Globus pallidus (tissue), 1 donor: Measurements from ENCODE around the gene NFKBIZ.

Experiments
- DNase-seq: peaks from one replicate; pipeline ENCODE4 v3.0.0-alpha.2; 2015; ENCODE audit warnings: low spot score

Gene NFKBIZ, protein sequence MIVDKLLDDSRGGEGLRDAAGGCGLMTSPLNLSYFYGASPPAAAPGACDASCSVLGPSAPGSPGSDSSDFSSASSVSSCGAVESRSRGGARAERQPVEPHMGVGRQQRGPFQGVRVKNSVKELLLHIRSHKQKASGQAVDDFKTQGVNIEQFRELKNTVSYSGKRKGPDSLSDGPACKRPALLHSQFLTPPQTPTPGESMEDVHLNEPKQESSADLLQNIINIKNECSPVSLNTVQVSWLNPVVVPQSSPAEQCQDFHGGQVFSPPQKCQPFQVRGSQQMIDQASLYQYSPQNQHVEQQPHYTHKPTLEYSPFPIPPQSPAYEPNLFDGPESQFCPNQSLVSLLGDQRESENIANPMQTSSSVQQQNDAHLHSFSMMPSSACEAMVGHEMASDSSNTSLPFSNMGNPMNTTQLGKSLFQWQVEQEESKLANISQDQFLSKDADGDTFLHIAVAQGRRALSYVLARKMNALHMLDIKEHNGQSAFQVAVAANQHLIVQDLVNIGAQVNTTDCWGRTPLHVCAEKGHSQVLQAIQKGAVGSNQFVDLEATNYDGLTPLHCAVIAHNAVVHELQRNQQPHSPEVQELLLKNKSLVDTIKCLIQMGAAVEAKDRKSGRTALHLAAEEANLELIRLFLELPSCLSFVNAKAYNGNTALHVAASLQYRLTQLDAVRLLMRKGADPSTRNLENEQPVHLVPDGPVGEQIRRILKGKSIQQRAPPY

DNA sequence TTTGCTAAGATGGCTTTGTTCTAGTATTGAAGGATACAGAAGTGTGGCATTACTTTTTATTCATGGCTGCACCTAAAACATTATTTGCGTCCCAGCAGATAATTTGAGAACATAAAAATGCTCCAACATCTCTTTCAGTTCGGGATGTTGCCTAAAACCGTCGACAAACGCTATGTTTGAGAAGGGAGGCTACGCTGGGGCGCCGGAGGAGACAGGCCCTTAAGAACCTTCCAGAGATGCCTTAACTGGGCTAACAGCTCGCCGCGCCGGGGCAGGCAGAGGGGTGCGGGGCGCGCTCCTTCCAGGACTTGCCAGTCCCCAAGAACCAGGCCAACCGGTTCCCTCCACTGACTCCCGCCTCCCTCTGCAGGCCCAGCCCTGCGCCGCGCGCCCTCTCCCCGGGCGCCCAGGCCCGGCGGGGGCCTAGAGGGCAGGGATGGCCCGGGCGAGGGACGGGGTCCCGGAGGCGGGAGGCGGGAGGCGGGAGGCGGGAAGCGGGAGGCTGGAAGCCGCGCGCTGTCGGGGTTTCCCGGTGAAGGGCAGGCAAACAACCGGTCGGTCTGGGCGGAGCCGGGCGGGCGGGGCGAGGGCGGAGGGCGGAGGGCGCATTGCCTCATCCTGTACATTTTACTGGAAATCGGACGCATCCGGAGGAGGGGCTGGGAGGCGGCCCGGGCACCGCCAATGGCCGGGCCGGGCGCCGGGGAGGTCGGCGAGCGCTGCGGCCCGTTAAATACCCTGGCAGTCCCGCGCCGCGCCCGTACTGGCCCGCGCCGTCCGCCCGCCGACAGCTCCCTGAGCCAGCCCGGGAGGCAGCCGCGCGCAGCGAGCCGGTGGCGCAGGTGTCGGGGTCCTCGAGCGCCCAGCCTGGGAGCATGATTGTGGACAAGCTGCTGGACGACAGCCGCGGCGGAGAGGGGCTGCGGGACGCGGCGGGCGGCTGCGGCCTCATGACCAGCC, at the start of gene NFKBIZ:
Gene NFKBIZ (plus strand): TSS at position 761 of the 960 bp plus-strand sequence. CDS start 115 bp downstream, at position 876.
- DNase-seq = peak; percentile 89

DNA sequence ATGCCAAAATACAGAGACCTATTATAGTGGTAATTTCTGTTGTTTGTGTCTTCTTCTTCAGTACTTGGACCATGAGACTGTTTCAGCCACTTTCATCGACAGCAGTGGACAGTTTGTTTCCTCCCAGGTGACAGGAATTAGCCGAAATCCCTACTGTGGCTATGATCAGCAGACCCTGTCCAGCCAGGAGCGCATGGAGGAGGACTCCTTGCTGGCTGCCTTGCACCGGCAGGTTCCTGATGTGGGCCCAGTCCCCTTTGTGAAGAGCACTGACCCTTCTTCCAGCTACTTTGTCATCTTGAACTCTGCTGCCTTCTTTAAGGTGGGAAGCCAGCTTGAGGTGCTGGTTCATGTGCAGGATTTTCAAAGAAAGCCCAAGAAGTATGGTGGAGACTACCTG, 48.1 kb upstream of the NFKBIZ start:
- DNase-seq = no peak

DNA sequence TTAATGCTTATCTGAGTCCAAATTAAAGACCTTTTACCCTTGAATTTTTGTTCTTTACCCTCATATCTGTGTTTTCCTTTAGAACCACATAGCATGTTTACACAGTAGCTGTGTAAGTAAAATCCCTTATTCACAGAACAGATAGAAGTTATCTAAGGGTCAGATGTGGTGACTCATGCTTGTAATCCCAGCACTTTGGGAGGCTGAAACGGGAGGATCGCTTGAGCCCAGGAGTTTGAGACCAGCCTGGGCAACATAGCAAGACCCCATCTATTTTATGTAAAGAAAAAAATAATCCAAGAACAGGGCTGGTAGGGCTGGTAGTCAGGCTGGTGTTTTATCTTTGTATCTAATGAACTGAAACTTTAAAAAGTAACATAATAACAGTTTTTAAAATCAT, 47.1 kb upstream of the NFKBIZ start:
- DNase-seq = no peak

DNA sequence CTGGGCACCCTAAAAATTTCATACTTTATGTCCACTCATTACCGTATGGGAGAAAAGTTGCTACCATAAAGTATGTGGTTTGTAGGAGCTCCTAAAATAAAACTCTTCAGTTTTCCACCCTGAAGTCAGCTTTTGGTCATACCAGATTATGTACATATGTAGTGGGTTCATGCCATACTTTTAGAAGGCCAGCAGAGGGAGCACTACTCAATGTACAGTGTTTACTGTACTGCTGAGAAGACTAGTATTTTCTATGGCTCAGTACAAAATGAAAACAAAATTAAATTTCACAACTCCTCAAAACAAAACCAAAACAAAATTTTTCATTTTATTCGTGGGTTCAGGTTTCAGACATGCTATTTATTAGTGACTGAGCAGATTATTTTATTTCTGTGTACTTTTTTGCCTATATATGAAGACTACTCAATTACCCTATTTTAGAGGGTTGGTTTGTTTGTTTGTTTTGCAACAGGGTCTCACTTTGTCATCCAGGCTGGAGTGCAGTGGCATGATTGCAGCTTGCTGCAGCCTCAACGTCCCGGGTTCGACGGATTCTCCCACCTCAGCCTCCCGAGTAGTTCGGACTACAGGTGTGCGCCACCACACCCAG, 46.0 kb upstream of the NFKBIZ start:
- DNase-seq = peak; percentile 74

DNA sequence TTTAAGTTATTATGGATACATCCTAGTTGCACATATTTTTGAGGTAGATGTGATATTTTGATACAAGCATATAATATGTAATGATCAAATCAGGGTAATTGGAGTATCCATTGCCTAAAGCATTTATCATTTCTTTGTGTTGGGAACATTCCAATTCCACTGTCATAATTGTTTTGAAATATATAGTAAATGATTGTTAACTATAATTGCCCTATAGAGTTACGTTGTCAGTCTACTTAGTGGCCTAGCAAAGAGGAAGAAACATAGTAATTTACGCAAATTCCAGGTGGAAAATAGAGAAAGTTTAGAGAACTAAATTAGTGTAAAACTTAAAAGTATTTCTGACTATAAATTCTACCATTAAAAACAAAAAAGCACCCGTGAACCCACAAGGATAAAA, 45.4 kb upstream of the NFKBIZ start:
- DNase-seq = no peak

DNA sequence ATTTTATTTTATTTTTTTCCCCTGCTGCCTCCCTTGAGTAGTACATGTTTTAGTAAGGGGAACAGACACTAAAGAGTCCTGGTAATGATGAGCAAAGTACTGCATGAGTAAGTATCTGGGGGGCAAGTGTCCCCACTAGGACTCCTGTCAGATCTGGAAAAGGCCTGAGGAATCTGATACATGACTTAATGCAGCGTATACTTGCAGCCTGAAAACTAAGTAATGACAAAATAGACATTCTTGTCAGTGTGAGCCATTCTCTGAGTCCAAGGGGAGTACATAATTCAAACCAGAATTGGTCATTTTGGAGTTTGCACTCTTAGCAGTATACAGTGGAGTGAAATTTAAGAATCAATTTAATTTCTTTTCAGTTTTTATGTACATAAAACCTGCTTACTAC, 42.8 kb upstream of the NFKBIZ start:
- DNase-seq = no peak

DNA sequence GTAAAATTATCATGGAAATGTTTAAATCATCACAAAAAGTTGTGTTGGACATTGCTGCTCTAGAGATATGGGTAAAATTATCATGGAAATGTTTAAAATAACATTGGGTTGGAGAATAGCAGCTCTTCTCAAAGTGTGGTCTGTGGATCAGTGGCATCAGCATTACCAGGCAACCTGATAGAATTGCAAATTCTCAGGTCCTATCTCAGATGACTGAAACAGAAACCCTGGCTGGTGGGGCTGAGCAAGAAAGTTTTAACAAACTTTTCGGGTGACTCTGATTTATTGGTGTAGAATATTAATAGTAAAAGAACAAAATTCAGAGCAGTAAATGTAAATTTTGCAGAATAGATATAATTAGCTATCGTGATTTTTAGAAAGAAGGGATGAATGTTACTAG, 41.4 kb upstream of the NFKBIZ start:
- no peak for DNase-seq

DNA sequence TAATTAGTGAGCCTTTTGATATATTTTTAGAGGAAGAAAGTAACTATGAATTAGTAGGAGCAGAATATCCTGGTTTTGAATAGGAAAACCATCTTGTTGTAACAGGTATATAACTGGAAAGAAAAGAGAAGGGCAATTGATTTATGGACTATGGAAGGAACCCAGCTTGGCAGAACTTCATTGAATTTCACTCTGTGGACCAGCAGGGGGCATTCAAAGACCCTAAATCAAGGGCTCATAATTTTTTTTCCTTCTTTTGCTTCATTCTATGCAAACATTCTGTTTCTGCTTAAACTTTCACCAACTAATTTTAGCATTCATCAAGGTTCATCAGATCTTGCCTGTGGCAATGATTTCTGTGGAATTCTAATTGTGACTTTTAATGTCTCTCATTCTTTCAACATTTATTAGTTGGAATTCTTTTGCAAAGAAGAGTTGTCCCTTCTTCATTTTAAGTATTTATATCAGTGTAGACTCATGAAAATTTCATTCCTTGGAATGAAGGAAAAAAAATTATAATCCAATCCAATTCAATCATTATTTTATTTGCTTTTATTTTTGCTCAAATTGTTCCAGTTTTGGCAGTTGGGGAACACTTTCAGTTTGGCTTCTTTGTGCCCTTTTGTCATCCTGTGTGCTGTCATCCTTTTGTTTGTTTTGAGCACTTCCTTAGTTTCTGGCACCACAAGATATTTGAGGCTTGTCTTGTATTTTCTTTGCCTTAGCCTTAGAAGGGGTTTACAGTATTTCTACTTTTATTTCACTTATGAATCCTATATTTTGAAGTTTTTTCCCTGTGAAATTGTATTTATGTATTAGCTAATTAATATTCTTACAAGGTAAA, 39.9 kb upstream of the NFKBIZ start:
- DNase-seq = peak; percentile 48

DNA sequence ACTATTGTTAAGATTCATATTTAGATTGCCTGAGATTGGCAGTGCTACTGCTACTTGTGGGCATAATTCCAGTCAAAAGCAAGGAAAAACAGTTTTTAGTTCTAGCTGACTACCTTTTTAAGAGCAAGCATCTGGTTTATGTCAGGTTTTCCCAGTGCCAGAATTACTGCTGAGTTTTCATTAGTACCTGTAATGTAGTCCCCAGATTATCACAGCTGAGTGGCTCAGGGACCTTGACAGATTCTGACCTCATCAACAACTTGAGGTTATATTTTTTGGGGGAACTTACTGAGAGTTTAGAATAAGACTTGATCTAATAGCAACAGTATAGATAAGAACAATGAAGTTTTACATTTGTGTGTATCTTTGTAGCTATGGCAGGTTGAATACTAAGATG, 39.3 kb upstream of the NFKBIZ start:
- no peak for DNase-seq

DNA sequence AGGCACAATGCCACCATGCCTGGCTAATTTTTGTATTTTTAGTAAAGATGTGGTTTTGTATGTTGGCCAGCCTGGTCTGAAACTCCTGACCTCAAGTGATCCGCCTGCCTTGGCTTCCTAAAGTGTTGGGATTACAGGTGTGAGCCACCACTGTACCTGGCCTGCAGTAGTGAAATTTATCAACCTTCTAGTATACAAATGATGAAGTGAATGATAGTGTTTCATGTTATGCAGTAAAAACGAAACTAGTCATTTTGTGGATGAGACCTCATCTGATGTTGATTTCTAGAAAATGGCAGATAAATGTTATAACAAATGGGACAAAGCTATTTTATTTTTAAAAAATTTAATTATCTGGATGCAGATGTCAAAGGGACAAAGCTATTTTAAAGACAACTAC, 37.4 kb upstream of the NFKBIZ start:
- no peak for DNase-seq

DNA sequence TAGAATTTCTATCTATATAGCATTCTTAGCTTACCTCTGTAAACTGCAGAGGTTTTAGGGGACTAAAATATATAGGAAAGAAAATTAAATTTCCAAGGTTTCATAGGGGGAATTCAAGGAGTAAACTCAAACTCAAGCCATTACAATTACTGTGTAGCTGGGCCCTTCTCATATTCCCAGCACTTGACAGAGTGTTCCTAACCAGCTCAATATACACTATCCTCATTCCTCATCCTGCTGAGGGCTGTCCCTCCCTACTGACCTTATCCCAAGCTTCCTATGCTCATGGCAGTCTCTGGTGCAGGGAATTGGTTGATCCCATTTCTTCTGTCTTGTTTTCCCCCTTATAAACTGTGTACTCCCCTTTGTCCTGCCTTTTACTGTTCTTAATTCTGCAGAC, 36.4 kb upstream of the NFKBIZ start:
- no peak for DNase-seq

DNA sequence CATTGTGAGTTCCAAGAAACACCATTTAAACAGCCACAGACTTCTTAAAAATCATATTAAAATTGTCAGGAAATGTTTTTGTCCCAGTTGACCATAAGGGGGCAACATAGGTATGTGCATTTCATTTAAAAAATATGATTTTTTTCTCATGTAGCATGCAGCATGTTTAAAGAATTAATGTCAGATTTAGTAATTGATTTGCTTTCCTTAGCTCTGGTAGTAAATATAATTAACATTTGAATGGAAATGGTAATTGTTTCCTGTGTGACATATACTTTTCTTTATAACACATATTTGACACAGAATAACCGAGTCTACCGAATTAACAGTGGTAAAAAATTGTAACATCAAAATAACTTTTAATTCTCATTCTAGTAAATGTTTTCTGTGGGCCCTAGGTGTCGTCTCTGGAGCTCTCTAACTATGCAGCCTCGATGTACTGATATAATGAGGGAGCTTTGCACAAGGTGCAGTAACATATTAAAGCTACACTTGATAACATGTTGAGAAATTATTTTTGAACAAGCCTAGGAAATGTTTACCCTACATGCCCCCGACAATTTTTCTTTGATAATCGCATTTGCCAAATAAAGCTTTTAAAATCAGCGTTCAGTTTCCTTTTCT, 35.4 kb upstream of the NFKBIZ start:
- DNase-seq = no peak

DNA sequence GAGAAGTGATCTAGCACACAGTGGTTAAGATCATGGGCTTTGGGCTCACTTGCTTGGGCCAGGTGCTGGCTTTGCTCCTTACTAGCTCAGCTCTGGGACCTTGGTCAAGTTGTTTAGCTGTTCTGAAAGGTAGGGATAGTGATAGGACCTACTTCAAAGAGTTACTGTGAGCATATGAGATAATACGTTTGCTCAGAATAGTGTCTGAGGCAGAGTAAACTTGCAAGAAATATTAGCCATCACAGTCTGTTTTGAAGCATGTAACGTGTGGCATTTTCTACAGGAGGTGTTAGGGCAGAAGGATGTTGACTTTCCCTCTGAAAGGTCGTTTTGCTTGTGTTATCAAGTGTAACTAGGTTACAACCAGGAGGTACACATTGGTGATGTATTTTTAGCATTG, 34.5 kb upstream of the NFKBIZ start:
- DNase-seq = no peak

DNA sequence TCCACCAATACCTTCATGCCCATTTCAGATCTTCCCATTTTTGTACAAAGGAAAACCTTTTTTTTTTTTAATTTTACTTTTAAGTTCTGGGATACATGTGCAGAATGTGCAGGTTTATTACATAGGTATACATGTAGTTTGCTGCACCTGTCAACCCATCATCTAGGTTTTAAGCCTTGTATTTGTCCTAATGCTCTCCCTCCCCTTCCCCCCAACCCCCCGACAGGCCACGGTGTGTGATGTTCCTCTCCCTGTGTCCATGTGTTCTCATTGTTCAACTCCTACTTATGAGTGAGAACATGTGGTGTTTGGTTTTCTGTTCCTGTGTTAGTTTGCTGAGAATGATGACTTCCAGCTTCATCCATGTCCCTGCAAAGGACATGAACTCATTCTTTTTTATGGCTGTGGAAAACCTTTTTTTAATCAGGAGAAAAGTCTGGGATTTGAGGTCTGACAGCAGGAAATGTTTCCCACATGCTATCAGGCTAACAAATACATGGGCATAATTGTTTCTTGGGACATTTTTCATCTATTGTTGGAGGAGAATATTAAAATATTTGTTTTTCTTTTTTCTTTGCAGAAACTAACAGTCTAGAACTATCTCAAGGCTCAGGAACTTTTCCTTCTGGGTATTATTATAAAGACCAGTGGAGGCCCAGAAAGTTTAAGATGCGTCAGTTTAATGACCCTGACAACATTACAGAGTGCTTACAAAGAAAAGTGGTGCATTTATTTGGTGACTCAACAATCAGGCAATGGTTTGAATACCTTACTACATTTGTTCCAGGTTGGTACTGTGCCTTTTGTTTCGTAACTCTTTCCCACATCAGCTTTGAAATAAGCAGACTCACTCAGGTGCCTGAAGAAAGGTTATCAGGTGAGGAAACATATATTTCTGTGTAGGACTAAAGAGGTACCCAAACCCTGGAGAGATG, 32.8 kb upstream of the NFKBIZ start:
- no peak for DNase-seq

DNA sequence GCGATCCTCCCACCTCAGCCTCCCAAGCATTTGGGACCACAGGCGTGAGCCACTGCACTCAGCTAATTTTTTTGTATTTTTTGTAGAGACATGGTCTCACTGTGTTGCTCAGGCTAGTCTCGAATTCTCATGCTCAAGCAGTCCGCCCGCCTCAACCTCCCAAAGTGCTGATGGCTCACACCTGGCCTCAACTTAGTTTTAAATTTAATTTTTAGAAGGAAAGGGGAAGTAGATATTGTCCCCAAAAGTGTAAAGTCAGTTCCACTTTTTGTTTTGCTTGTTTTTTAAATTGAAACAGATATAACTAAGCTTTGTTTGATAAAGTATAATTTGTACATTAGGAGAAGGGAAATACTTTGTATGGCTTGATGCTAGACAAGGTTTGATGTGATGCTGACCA, 31.3 kb upstream of the NFKBIZ start:
- DNase-seq = no peak

DNA sequence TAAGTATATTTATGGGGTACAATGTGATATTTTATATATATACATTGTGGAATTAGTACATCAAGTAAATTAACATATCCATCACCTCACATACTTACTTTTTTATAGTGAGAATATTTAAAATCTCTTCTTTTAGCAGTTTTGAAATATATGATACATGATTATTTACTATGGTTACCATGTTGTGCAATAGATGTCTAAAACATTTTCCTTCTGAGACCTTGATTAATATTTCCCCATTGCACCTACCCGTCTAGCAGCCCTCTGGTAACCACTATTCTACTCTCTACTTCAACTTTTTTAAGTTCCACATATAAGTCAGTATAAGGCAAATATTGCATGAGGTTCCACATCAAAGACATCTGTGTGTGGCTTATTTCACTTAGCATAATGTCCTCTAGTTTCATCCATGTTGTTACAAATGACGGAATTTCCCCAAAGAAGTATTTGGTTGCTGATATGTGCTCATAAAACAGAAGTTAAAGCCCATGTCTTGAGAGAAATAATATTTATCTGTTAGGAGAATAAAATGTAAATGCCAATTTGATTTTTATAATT, 29.6 kb upstream of the NFKBIZ start:
- DNase-seq = no peak

DNA sequence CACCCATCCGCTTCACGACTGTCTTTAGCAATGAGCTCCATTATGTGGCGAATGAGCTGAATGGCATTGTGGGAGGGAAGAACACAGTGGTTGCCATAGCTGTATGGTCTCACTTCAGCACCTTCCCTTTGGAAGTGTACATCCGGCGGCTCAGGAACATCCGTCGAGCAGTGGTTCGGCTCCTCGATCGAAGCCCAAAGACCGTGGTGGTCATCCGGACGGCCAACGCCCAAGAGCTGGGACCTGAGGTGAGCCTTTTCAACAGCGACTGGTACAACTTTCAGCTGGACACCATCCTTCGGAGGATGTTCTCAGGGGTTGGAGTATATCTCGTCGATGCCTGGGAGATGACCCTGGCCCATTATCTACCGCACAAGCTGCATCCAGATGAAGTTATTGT, 27.8 kb upstream of the NFKBIZ start:
- no peak for DNase-seq

DNA sequence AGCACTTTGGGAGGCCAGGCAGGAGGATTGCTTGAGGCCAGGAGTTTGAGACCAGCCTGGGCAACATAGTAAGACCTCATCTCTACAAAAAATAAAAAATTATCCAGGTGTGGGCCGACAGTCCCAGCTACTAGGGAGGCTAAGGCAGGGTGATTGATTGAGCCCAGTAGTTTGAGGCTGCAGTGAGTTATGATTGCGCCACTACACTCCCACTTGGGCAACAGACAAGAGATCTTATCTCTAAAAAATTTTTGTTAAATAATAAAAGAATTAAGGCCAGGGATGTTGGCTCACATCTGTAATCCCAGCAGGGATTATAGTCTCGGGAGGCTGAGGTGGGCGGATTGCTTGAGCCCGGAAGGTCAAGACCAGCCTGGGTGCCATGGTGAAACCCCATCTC, 25.8 kb upstream of the NFKBIZ start:
- no peak for DNase-seq

DNA sequence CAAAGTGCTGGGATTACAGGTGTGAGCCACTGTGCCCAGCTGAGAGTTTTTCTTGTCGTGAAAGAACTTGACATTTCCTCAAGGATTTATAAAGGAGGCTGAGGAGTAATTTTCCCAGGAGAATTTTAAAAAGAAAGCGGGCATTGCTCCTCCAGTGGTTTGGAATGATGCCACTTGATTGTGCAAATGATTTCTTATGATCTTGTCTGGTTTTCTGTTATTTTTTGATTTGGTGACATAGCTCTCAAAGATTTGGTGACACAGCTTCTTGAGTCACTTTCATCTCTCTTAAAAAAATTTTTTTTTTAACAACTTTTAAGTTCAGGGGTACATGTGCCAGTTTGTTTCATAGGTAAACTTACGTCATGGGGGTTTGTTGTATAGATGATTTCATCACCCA, 24.6 kb upstream of the NFKBIZ start:
- no peak for DNase-seq
